Sigmoid colon (tissue), 7 donors: Measurements from ENCODE around the gene ZRANB3. TPM values are rescaled to one million over a fixed set of nuclear protein-coding genes. Genes with fewer than 3 reads are reported as not detected.

Experiments used
- DNase-seq: peaks from one replicate; pipeline ENCODE4 v3.0.0-alpha.2; 2019
- H3K27ac ChIP-seq, 4 donors: fragments of 200-600 bp; sonication (generic); one replicate each; pipeline ENCODE4 v1.5.1; 2016 to 2019; ENCODE audit warnings: mild to moderate bottlenecking in 1 of 4
- H3K27me3 ChIP-seq, 3 donors: fragments of 200-600 bp; sonication (generic); one replicate each; pipeline ENCODE4 v1.5.1; 2019; ENCODE audit warnings: mild to moderate bottlenecking in 1 of 3
- H3K36me3 ChIP-seq, 4 donors: fragments of 200-600 bp; sonication (generic); one replicate each; pipeline ENCODE4 v1.5.1; 2016 to 2019
- H3K4me1 ChIP-seq, 4 donors: fragments of 200-600 bp; sonication (generic); one replicate each; pipeline ENCODE4 v1.5.1; 2017 to 2019
- H3K4me3 ChIP-seq, 4 donors: fragments of 200-600 bp; sonication (generic); one replicate each; pipeline ENCODE4 v1.5.1; 2017 to 2019; ENCODE audit warnings: mild to moderate bottlenecking in 2 of 4, moderate library complexity in 1 of 4
- H3K9me3 ChIP-seq, 4 donors: fragments of 200-600 bp in 3 of 4; sonication (generic) in 3 of 4; one replicate each; pipeline versions ENCODE4 v1.5.1 to v1.6.1; 2013 to 2019
- EP300 ChIP-seq, 4 donors: sonication (generic); formaldehyde crosslinking; IDR thresholded peaks; one replicate each; pipeline ENCODE4 v1.6.1; 2017; ENCODE audit warnings: antibody characterized with exemption in 4 of 4
- POLR2A ChIP-seq, 2 donors: fragments of 450-650 bp; IDR thresholded peaks; one replicate each; pipeline ENCODE4 v1.6.1; 2016; ENCODE audit warnings: antibody characterized with exemption in 2 of 2, mild to moderate bottlenecking in 2 of 2, moderate library complexity in 2 of 2
- POLR2AphosphoS5 ChIP-seq, 4 donors: sonication (generic); formaldehyde crosslinking; IDR thresholded peaks; one replicate each; pipeline ENCODE4 v1.6.1; 2017; ENCODE audit warnings: antibody characterized with exemption in 4 of 4
- WGBS, 2 donors: extraction: QIAGEN DNeasy Blood & Tissue Kit; methylation state at CpG; one replicate each; pipeline ENCODE4 v1.1.7; 2013; 5-methylcytosine and 5-hydroxymethylcytosine counted together
- intact Hi-C: fragments of 100-400 bp; cut with DNase I; formaldehyde crosslinking; loops from one replicate; pipeline ENCODE4 v1.15.1; 2023
- polyA plus RNA-seq, 3 donors: library from polyadenylated mRNA; stranded (reverse); fragments of 200-250 nt; gene quantifications; one replicate each; pipeline ENCODE4 v1.2.3, GENCODE V29; 2013
- total RNA-seq, 4 donors: library from RNA; depleted of rRNA; stranded (reverse); fragments of >200 nt; gene quantifications; one replicate each; pipeline ENCODE4 v1.1.0, GENCODE V29; 2016
- TF ChIP-seq, protein P1 (sequence below), 4 experiments: fragments of 450-650 bp in 3 of 4; fragments of 200-600 bp in 1 of 4; IDR thresholded peaks; one replicate each; pipeline ENCODE4 v1.5.1; 2016 to 2019; ENCODE audit warnings: antibody characterized with exemption in 4 of 4, mild to moderate bottlenecking in 3 of 4, moderate library complexity in 2 of 4
- donor health status: healthy with polysubstance abuse.
- donor health status: Bipolar disorder and iron deficiency.
- donor health status: healthy.

Gene ZRANB3
- total and polyA plus RNA-seq, 7 donors = 1.2 to 7.2 (median 3.1) TPM

DNA sequence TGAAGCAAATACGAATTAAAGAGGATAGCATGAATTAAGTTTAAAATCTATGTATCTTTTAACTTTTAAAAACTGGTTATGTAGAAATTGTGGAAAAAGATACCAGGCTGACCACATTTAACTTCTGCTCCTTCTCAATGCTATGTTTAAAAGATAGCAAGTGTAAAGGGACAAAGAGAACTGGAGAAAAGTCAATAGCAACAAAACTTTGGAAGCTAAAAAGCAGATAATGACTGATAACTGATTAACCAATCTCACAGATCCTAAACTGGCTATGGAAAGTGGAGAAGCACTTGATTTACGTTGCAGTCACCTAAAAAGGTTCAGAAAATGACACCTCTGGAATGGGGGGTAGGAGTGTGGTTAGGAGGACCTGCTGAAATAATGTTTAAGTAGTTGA, 254.5 kb downstream of the ZRANB3 start:
- no peak for TF ChIP-seq EP300 (IDR thresholded peaks at IDR 0.05)
- H3K27me3 ChIP-seq = no peaks in the 10 kb centered on the region
- no peak for DNase-seq
- H3K27ac ChIP-seq = no peak overlapping the region
- H3K9me3 ChIP-seq = no peaks in the 10 kb centered on the region
- intact Hi-C loops = no loop called here
- H3K4me1 ChIP-seq = no peaks in the 10 kb centered on the region
- H3K4me3 ChIP-seq = no peak overlapping the region
- 81 to 86% methylated on average over 2 of the region's 2 CpGs for WGBS, 2 donors
- no peaks in the 10 kb centered on the region for H3K36me3 ChIP-seq

DNA sequence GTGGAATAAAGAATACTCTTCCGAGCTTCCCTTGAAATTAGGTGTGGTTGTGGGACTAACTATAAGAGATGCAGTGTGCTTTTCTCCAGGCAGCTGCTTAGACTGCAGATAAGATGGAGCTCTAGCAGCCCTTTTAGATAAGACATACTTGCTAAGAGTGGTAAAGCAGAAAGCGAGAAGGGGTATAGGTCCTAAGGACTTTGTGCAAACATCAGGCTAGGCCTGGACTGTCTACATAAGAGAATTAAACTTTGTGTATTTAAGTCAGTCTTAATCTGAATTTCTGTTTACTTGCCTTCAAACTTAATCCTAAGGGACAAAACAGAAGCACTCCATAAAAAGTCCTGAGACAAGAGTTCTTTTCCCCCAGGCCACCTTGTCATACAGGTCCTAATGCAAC, 260.0 kb downstream of the ZRANB3 start:
- Histone ChIP-seq H3K27me3 (no peaks in the 10 kb centered on the region), H3K4me1 (no peaks in the 10 kb centered on the region), H3K9me3 (no peaks in the 10 kb centered on the region), H3K4me3 (no peak overlapping the region), H3K27ac (no peak overlapping the region), H3K36me3 (no peaks in the 10 kb centered on the region)
- no peak for TF ChIP-seq POLR2AphosphoS5 (IDR thresholded peaks at IDR 0.05)
- intact Hi-C loops = no loop called here
- no peak for DNase-seq
- WGBS, 2 donors = 99% methylated on average over 2 of the region's 2 CpGs

GRCh38 chr2:135265960-135266490, 265.0 kb downstream of the ZRANB3 start:
- Histone ChIP-seq H3K27me3 (no peaks in the 10 kb centered on the region), H3K4me1 (no peaks in the 10 kb centered on the region), H3K9me3 (no peaks in the 10 kb centered on the region), H3K27ac (no peak overlapping the region), H3K4me3 (no peak overlapping the region), H3K36me3 (no peaks in the 10 kb centered on the region)
- intact Hi-C loops = no loop called here
- 93 to 95% methylated on average over 6 of the region's 6 CpGs for WGBS, 2 donors
- DNase-seq = no peak
- TF ChIP-seq EP300 (IDR thresholded peaks at IDR 0.05) (no peak), POLR2A (IDR thresholded peaks at IDR 0.05) (no peak), POLR2AphosphoS5 (IDR thresholded peaks at IDR 0.05) (no peak)
- TF ChIP-seq, protein P1, sequence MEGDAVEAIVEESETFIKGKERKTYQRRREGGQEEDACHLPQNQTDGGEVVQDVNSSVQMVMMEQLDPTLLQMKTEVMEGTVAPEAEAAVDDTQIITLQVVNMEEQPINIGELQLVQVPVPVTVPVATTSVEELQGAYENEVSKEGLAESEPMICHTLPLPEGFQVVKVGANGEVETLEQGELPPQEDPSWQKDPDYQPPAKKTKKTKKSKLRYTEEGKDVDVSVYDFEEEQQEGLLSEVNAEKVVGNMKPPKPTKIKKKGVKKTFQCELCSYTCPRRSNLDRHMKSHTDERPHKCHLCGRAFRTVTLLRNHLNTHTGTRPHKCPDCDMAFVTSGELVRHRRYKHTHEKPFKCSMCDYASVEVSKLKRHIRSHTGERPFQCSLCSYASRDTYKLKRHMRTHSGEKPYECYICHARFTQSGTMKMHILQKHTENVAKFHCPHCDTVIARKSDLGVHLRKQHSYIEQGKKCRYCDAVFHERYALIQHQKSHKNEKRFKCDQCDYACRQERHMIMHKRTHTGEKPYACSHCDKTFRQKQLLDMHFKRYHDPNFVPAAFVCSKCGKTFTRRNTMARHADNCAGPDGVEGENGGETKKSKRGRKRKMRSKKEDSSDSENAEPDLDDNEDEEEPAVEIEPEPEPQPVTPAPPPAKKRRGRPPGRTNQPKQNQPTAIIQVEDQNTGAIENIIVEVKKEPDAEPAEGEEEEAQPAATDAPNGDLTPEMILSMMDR (IDR thresholded peaks at IDR 0.05) = no peak

- no peaks in the 10 kb centered on the region for H3K27me3 ChIP-seq
- no peak for DNase-seq
- H3K4me1 ChIP-seq = no peaks in the 10 kb centered on the region
- 96 to 97% methylated on average over 6 of the region's 6 CpGs for WGBS, 2 donors
- H3K9me3 ChIP-seq = no peaks in the 10 kb centered on the region
- intact Hi-C loops = no loop called here
- TF ChIP-seq, protein P1 (IDR thresholded peaks at IDR 0.05) = no peak
- TF ChIP-seq EP300 (IDR thresholded peaks at IDR 0.05) = no peak
- no peak for TF ChIP-seq POLR2AphosphoS5 (IDR thresholded peaks at IDR 0.05)
- TF ChIP-seq POLR2A (IDR thresholded peaks at IDR 0.05) = no peak
- H3K4me3 ChIP-seq = no peak overlapping the region
- H3K27ac ChIP-seq = no peak overlapping the region
- no peaks in the 10 kb centered on the region for H3K36me3 ChIP-seq
Observed at GRCh38 chr2:135259123-135259522, 271.9 kb downstream of the ZRANB3 start.

- Histone ChIP-seq H3K4me3 (no peak overlapping the region), H3K27me3 (no peaks in the 10 kb centered on the region), H3K36me3 (no peaks in the 10 kb centered on the region), H3K27ac (no peak overlapping the region), H3K4me1 (no peaks in the 10 kb centered on the region), H3K9me3 (no peaks in the 10 kb centered on the region)
- no peak for DNase-seq
- TF ChIP-seq POLR2AphosphoS5 (IDR thresholded peaks at IDR 0.05) (no peak), POLR2A (IDR thresholded peaks at IDR 0.05) (no peak), EP300 (IDR thresholded peaks at IDR 0.05) (no peak)
- TF ChIP-seq, protein P1 (IDR thresholded peaks at IDR 0.05) = no peak
- intact Hi-C loops = no loop called here
- 94 to 96% methylated on average over 4 of the region's 4 CpGs for WGBS, 2 donors
Observed at GRCh38 chr2:135258193-135258592, 272.8 kb downstream of the ZRANB3 start.

GRCh38 chr2:135257383-135258090, 273.5 kb downstream of the ZRANB3 start:
- DNase-seq = no peak
- WGBS, 2 donors = 90 to 94% methylated on average over 2 of the region's 2 CpGs
- intact Hi-C loops = no loop called here
- no peaks in the 10 kb centered on the region for H3K4me1 ChIP-seq
- H3K27ac ChIP-seq = no peak overlapping the region
- no peak for TF ChIP-seq POLR2A (IDR thresholded peaks at IDR 0.05)
- TF ChIP-seq, protein P1 (IDR thresholded peaks at IDR 0.05) = no peak
- TF ChIP-seq EP300 (IDR thresholded peaks at IDR 0.05) = no peak
- no peak for TF ChIP-seq POLR2AphosphoS5 (IDR thresholded peaks at IDR 0.05)
- no peaks in the 10 kb centered on the region for H3K27me3 ChIP-seq
- H3K9me3 ChIP-seq = no peaks in the 10 kb centered on the region
- H3K4me3 ChIP-seq = no peak overlapping the region
- H3K36me3 ChIP-seq = no peaks in the 10 kb centered on the region
